GM18870 (cell line): ENCODE measurements around the gene XPO4.
"Not testable (repeated sequence)": the region's sequence is repeated elsewhere in the genome, so short reads cannot be mapped to it uniquely, and the experiment has no call there.

Experiments used
- ATAC-seq: cut with Tn5 transposase; IDR thresholded peaks from one replicate; pipeline ENCODE4 v1.9.1; 2021; ENCODE audit warnings: moderate library complexity; ENCODE audit not compliant: unreplicated experiment

XPO4 gene

DNA sequence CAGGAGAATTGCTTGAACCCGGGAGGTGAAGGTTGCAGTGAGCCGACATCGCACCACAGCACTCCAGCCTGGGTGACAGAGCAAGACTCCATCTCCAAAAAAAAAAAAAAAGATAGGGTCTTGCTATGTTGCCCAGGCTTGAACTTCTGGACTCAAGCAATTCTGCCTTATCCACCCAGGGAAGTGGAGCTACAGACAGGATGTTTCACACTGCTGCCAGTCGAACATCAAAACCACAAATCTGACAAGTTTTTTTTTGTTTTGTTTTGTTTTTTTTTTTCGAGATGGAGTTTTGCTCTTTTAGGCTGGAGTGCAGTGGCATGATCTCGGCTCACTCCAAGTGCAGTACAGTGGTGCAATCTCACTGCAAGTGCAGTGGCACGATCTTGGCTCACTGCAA lies 10.8 kb downstream of the XPO4 start:
- ATAC-seq = no peak

DNA sequence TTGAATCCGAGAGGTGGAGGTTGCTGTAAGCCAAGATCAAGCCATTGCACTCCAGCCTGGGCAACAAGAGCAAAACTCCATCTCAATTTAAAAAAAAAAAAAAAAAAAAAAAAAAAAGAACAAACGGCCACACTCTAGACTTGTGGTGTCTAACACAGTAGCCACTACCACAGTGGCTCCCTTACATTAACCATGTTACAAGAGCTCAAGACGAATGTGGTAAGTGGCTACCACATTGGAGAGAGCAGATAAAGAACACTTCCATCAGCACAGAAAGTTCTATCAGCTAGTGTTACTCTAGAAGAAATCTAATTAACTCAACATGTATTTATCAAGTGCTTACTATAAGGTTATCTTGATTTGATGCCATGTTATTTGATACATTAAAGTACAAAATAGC lies 11.5 kb downstream of the XPO4 start:
- ATAC-seq = no peak

DNA sequence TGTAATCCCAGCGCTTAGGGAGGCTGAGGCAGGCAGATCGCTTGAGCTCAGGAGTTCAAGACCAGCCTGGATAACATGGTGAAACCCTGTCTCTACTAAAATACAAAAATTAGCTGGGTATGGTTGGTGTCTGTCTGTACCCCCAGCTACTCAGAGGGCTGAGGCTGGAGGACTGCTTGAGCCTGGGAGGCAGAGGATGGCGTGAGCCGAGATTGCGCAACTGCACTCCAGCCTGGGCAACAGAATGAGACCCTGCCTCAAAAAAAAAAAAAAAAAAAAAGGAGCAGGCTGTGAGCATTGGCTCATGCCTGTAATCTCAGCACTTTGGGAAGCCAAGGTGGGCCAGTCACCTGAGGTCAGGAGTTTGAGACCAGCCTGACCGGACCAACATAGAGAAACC lies 12.0 kb downstream of the XPO4 start:
- not testable (repeated sequence) for ATAC-seq

DNA sequence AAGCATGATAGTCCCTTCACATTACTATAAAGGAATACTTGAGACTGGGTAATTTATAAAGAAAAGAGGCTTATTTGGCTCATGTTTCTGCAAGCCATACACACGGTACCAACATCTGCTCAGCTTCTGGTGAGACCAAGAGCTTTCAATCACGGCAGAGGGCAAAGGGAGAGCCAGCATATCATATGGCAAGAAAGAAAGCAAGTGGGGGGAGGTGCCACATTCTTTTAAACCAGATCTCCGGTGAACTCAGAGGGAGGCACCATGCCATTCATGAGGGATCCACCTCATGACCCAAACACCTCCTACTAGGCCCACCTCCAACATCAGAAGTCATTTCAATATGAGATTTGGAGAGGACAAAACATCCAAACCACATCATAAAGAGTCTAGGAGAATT lies 20.3 kb downstream of the XPO4 start:
- no peak for ATAC-seq

DNA sequence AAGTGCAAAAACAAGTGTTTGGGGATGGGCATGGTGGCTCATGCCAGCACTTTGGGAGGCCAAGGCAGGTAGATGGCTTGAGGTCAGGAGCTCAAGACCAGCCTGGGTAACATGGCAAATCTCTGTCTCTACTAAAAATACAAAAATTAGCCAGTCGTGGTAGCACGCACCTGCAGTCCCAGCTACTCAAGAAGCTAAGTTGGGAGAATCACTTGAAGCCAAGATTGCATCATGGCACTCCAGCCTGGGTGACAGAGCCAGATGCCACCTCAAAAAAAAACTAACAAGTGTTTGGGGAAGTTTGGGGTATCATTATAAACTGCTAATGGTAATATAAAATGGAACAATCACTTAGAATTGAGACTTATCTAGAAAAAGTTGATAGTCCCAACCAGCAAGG lies 24.6 kb downstream of the XPO4 start:
- no peak for ATAC-seq

DNA sequence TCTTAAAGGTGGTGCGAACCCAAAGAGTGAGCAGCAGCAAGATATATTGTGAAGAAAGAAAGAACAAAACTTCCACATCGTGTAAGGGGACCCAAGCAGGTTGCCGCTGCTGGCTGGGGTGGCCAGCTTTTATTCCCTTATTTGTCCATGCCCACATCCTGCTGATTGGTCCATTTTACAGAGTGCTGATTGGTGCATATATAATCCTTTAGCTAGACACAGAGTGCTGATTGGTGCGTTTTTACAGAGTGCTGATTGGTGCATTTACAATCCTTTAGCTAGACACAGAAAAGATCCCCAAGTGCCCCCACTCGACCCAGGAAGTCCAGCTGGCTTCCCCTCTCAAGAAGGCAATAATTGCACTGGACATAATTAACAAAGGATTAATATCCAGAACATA lies 25.7 kb downstream of the XPO4 start:
- not testable (repeated sequence) for ATAC-seq

DNA sequence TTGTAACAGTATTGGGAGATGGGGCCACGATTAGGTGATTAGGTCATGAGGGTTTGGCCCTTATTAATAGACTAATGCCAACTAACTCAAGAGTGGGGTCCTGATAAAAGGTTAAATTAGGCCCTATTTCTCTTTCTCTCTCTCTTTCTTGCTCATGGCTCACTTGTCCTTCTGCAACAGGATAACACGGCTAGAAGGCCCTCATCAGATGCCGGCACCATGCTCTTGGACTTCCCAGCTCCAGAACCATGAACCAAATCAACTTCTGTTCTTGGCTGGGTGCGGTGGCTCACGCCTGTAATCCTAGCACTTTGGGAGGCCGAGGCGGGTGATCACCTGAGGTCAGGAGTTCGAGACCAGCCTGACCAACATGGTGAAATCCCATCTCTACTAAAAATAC lies 28.1 kb downstream of the XPO4 start:
- ATAC-seq = not testable (repeated sequence)

DNA sequence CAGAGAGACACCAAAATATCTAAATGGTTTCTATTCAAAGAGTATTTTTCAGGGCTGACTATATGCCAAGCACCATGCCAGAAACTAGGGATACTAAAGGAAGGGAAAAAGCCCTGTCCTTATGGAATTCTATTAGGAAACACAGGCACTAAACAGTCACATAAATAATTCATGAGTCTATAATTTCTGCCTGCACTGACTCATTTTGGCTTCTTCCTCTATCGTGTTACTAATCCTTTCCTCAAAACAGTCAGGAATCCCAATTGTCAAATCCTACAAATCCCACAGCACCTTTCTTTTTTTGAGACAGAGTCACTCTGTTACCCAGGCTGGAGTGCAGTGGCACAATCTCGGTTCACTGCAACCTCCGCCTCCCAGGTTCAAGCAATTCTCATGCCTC lies 29.2 kb downstream of the XPO4 start:
- ATAC-seq = no peak

DNA sequence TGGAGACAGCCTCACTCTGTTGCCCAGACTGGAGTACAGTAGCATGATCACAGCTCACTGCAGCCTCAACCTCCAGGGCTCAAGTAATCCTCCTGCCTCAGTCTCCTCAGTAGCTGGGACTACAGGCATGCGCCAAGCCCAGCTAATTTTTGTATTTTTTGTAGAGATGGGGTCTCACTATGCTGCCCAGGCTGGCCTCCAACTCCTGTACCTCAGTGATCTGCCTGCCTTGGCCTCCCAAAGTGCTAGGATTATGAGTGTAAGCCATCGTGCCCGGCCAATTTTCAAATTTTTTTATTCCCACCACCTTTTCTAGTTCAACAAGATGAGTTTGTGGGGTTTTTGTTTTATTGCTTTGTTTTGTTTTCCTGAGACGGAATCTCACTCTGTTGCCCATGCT lies 31.7 kb downstream of the XPO4 start:
- no peak for ATAC-seq

DNA sequence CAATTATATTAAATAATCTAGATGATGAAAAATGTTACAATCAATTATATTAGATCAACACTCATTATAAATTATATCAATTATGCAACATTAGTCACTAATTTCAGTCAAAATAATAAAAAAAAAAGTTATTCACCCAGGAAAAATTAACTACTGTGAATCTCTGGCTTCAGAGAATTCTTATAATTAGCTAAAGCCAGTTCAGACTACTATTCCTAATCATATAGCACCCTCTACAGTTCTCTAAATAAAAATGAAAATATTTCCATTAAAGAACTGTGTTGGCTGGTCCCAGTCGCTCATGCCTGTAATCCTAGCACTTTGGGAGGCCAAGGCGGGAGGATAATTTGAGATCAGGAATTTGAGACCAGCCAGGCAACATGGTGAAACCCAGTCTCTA lies 33.0 kb downstream of the XPO4 start:
- no peak for ATAC-seq

DNA sequence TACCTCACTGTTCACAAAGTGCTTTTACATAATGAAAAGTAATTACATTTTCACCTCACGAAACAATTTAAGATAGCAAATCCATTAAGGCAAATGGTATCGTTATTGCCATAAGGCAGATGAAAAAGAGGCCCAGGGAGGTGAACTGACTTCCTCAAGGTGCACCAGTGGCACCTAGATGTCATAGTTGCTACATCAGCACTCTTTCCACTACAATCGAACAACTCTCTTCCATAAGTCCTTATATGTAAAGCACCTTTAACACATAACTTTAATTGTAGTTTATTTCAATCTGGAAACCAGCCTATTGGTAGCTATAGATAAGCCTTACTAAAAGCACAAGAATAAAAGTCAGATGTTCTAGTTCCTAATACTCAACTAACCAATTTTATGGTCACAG lies 35.1 kb downstream of the XPO4 start:
- no peak for ATAC-seq

DNA sequence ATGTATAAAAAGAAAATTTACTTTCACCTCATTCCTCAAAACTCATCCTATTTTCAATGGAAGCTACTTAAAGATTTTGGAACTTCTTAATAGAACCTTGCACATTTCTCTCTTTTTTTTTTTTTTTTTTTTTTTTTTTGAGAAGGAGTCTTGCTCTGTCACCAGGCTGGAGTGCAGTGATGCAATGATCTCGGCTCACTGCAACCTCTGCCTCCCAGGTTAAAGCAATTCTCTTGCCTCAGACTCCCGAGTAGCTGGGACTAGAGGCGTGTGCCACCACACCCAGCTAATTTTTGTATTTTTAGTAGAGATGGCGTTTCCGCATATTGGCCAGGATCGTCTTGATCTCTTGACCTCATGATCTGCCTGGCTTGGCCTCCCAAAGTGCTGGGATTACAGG lies 40.9 kb downstream of the XPO4 start:
- not testable (repeated sequence) for ATAC-seq

DNA sequence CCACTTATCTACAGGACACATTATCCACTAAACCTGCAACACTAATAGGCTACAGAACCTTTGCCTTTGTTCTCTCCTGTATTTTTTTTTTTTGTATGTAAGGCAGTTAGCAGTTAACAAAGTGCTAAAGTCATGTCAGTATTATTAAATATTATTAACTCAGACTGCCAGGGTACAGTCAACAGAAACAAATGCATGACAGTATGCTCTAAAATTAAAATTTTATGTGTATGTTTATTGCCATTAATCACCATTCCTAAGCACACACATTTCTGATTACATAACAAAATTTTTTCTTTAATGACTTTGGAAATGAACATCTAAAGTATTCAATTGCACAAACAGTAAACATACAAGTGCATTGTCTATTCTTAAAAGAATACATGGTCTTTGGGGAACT lies 41.7 kb downstream of the XPO4 start:
- ATAC-seq = no peak

DNA sequence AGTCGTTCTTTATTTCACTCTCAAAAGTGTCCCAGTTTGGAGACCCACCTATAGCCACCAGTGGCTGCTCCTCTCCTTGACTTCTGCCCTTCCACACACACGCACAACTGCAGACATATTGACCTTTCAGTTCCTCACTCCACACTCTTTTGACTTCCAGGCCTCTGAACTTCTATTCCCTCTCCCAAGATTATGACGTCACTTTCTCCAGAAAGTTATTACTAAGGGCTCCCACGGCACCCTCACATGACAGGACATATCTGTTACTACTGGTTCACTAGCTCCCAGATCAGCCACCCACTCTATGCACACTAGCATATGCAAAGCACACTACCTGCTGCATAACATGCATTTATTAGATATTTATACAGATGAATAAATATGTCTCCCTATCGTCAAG lies 45.9 kb downstream of the XPO4 start:
- ATAC-seq = no peak

DNA sequence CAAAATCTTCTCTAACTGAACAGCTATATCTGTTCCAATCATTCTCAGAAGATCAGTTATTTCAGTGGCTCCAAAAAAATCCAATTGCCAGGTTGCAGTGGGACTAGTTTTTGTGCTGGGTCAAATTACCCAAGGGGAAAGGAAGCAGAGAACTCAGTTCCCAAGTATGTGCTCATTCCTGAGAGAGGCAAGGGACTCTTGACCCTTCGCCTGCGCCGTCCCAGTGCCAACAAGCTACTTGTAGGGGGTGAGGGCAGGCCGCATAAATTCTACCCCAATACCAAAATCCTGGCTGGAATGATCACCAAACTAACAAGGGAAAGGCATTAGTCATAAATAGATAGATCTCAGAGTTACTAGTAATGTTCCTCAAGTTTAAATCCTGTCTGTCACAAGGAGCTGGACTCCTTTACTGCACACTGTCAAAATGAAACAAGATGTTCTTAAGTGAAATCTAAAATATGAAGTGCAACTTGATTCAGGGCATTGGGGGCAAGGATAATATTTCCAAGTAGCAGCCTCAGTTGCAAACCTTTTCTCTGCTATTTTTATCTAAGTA lies 50.6 kb downstream of the XPO4 start:
- no peak for ATAC-seq

DNA sequence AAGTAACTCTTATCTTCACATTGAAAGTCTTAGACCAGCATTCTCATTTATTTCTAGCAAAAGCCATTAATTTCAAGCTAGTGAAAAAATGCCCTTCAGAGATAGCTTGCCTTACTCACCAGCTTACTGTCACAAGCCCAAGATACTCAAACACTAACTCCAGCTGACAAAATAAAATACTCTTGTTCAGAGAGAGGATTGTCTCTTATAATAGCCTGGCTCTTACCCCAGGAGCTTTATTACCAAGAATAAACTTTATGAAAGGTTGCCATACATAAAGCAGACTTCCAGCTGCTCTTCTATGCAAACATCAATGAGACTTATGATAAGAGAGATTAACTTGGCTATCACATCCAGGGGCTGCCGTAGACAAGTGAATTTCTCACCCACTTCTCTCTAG lies 53.6 kb downstream of the XPO4 start:
- ATAC-seq = no peak

DNA sequence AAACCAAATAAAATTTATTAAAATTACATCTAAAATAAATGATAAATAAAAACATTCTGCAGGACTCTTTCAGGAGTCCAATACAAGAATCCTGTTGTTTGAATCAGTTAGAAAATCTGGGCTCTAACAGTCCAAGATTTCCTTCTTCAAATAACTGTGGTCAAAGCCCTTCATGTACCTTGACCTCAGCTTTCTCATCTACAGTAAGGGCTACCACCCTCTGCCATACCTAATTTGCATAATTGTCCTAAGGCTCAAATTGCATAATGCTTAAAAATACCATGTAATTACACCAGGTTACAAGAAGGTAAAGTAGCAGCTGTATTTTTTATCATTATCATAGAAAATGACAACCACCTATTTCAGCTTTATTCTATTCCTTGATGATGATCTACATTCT lies 54.3 kb downstream of the XPO4 start:
- no peak for ATAC-seq

DNA sequence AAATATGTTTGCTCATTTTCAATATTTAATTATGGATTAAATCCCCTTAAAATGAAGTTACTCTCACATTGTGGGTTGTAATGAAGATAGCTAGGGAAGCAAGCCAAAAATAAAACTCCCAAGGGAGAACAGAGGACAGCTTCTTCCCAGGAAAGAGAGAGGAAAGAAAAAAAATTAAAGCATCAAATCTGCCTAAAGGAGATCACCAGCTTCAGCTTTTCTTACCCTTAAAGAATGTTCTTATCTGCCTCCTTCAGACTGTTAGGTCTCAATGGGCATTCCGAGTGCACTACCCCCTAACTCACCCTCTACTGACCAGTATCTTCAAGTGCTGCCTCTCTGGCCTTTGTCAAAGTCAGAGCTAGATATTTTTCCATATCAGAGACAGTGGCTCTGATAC lies 55.2 kb downstream of the XPO4 start:
- no peak for ATAC-seq

DNA sequence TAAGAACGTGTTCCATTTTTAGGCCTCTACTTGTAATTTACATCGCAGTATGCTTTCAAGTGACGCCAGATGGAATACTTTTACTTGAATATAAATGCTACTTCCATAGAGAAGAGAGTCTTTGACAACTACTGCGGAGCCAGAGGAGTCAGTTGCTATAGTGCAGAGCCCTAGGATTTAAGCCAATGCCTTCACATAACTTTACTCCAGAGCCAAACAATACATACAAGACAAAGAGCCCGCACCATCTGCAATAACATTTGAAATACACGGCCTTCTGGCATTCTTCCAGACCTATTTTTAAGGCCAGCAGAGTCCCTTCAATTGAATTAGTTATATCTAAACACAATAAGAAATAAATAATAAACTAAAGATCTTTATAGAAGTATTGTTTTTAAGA lies 59.4 kb downstream of the XPO4 start:
- ATAC-seq = no peak

DNA sequence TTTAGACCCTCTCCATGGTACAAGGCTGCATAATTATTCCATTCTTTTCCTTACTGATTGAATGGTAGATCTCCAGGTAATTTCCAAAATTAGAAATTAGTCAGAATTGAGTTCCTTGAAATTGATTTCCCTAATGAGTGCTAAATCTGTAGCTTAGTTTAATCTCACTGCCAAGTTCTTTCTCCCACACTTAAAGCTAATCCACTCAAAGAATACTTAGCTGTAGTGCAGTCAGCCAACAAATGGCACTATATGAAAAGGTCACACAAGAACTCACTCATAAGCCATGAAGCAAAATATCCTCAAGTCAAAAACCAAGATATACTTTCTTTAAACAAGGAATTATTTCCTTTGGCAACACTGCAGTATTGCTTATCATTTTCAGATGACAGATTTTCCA lies 62.0 kb downstream of the XPO4 start:
- no peak for ATAC-seq

DNA sequence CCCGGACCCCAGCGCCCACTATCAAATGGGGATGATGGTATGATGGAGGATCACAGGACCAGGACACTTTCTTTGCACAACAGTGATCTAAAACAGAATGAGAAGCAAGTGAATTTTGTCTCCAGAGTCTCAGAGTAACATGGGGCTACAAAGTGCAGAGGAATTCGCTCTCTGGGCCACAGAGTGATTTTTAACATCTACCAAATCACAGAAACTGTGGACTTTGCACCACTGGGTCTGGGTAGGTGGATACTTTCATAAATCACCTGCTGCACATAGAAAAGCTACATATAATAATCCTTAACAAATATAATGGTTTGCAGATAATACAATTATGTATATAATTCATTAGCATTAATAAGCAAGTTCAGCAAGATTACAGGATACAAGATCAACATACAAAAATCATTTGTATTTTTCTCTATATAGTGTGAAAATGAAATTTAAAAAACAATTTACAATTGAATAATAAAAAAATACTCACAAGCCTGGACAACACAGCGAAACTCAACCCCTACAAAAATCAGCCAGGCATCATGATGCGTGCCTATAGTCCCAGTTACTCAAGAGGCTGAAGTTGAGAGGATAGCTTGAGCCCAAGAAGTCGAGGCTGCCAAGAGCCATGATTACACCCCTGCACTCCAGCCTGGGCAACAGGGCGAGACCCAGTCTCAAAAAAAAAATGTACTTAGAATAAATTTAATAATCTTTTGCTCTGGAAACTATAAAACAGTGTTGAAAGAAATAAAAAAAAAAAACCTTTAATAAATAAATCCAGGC lies 68.5 kb downstream of the XPO4 start:
- no peak for ATAC-seq

DNA sequence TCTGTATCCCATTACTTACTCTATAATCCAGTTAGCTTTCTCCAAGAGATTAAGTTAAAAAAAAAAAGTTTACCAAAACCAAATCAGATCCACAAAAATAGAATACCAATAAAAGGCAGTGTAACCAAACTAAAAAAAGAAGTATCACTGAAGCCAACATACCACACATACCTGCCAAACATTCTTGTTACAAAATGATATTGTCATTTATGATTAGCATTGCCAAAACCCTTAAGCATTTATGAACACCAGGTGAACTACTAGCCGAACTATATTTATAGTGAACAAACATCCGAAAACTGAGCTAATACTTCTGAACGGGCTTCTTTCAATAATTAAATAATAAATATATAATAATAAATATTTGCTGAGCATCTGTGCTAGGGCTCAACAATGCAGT lies 69.7 kb downstream of the XPO4 start:
- no peak for ATAC-seq

DNA sequence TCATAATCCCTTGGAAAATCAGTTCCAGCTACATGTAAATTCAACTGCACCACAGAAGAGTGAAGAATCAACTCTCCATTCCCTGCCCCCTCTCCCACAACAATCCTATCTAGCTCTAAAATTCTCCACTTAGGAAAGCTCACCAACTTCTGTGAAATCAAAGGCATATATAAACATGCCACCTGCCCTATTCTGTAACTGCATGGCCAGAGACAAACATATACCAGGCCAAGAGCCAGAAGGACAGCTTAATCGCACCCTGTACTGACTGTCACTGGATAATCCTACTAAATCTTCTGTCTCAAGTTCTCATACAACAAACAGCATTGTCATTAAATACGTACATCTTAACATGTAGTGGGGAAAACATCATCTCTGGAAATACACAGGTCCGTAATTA lies 70.6 kb downstream of the XPO4 start:
- no peak for ATAC-seq
